Measurements from ENCODE around the gene MARVELD2. TPM values are rescaled to one million over a fixed set of nuclear protein-coding genes. Genes with fewer than 3 reads are reported as not detected.
A peak's percentile ranks its signal among the peaks of the same experiment; 100 is the strongest.

Gene MARVELD2
- total and polyA plus RNA-seq, 2 of the 13 experiments (the other 11 are each of a cell fraction or from before 2014, with no cell fraction given): 11.1 to 15.4 TPM

DNA sequence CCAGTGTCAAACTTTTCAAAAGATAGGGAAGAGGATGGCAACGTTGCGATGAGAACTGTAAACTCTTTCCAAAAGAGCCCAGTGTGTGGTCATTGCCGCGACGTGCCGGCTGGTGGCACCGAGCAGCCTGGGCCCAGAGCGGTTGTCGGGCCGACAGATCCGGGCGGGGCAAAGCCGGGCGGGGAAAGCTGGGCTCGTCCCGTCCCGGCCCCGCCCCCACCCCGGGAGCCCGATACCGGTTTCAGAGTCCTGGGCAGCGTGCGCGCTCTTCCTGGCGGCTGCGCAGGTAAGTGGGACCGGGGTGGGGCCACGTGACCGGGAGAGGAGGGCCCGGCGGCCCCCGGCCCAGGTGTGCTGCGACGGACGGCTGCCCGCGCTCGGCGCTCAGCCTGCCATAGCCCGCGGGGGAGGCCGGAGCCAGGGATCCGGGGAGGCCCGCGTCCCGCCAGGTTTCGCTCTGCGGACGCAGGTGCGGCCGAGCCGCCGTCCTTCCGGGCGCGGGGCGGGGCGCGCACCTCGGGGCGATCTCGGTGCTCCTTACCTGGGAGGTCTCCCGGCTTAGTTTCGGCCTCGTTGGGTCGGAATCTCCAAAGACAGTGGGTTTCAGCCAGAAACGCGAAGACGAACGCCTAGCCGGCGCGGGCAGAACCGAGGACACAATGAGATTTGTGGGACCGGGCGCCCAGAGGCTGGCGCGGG is at the start of gene MARVELD2 (continued):
- peak; percentile 34; the same call in 1 of the 2 replicates for TF ChIP-seq FOXO1 (CRISPR knock-in tag; IDR thresholded peaks at IDR 0.05)
- TF ChIP-seq, protein P1, sequence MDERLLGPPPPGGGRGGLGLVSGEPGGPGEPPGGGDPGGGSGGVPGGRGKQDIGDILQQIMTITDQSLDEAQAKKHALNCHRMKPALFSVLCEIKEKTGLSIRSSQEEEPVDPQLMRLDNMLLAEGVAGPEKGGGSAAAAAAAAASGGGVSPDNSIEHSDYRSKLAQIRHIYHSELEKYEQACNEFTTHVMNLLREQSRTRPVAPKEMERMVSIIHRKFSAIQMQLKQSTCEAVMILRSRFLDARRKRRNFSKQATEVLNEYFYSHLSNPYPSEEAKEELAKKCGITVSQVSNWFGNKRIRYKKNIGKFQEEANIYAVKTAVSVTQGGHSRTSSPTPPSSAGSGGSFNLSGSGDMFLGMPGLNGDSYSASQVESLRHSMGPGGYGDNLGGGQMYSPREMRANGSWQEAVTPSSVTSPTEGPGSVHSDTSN (CRISPR knock-in tag; IDR thresholded peaks at IDR 0.05): no peak
- TF ChIP-seq, protein P2, sequence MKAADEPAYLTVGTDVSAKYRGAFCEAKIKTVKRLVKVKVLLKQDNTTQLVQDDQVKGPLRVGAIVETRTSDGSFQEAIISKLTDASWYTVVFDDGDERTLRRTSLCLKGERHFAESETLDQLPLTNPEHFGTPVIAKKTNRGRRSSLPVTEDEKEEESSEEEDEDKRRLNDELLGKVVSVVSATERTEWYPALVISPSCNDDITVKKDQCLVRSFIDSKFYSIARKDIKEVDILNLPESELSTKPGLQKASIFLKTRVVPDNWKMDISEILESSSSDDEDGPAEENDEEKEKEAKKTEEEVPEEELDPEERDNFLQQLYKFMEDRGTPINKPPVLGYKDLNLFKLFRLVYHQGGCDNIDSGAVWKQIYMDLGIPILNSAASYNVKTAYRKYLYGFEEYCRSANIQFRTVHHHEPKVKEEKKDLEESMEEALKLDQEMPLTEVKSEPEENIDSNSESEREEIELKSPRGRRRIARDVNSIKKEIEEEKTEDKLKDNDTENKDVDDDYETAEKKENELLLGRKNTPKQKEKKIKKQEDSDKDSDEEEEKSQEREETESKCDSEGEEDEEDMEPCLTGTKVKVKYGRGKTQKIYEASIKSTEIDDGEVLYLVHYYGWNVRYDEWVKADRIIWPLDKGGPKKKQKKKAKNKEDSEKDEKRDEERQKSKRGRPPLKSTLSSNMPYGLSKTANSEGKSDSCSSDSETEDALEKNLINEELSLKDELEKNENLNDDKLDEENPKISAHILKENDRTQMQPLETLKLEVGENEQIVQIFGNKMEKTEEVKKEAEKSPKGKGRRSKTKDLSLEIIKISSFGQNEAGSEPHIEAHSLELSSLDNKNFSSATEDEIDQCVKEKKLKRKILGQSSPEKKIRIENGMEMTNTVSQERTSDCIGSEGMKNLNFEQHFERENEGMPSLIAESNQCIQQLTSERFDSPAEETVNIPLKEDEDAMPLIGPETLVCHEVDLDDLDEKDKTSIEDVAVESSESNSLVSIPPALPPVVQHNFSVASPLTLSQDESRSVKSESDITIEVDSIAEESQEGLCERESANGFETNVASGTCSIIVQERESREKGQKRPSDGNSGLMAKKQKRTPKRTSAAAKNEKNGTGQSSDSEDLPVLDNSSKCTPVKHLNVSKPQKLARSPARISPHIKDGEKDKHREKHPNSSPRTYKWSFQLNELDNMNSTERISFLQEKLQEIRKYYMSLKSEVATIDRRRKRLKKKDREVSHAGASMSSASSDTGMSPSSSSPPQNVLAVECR (CRISPR knock-in tag; IDR thresholded peaks at IDR 0.05; ENCODE audit: borderline replicate concordance): peak; percentile 86
- TF ChIP-seq, protein P3, sequence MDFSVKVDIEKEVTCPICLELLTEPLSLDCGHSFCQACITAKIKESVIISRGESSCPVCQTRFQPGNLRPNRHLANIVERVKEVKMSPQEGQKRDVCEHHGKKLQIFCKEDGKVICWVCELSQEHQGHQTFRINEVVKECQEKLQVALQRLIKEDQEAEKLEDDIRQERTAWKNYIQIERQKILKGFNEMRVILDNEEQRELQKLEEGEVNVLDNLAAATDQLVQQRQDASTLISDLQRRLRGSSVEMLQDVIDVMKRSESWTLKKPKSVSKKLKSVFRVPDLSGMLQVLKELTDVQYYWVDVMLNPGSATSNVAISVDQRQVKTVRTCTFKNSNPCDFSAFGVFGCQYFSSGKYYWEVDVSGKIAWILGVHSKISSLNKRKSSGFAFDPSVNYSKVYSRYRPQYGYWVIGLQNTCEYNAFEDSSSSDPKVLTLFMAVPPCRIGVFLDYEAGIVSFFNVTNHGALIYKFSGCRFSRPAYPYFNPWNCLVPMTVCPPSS (IDR thresholded peaks at IDR 0.05): no peak
- no peak for TF ChIP-seq ZNF337 (CRISPR knock-in tag; IDR thresholded peaks at IDR 0.05; ENCODE audit: borderline replicate concordance, low read depth)
- TF ChIP-seq, protein P4, sequence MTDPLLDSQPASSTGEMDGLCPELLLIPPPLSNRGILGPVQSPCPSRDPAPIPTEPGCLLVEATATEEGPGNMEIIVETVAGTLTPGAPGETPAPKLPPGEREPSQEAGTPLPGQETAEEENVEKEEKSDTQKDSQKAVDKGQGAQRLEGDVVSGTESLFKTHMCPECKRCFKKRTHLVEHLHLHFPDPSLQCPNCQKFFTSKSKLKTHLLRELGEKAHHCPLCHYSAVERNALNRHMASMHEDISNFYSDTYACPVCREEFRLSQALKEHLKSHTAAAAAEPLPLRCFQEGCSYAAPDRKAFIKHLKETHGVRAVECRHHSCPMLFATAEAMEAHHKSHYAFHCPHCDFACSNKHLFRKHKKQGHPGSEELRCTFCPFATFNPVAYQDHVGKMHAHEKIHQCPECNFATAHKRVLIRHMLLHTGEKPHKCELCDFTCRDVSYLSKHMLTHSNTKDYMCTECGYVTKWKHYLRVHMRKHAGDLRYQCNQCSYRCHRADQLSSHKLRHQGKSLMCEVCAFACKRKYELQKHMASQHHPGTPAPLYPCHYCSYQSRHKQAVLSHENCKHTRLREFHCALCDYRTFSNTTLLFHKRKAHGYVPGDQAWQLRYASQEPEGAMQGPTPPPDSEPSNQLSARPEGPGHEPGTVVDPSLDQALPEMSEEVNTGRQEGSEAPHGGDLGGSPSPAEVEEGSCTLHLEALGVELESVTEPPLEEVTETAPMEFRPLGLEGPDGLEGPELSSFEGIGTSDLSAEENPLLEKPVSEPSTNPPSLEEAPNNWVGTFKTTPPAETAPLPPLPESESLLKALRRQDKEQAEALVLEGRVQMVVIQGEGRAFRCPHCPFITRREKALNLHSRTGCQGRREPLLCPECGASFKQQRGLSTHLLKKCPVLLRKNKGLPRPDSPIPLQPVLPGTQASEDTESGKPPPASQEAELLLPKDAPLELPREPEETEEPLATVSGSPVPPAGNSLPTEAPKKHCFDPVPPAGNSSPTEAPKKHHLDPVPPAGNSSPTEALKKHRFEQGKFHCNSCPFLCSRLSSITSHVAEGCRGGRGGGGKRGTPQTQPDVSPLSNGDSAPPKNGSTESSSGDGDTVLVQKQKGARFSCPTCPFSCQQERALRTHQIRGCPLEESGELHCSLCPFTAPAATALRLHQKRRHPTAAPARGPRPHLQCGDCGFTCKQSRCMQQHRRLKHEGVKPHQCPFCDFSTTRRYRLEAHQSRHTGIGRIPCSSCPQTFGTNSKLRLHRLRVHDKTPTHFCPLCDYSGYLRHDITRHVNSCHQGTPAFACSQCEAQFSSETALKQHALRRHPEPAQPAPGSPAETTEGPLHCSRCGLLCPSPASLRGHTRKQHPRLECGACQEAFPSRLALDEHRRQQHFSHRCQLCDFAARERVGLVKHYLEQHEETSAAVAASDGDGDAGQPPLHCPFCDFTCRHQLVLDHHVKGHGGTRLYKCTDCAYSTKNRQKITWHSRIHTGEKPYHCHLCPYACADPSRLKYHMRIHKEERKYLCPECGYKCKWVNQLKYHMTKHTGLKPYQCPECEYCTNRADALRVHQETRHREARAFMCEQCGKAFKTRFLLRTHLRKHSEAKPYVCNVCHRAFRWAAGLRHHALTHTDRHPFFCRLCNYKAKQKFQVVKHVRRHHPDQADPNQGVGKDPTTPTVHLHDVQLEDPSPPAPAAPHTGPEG (CRISPR knock-in tag; IDR thresholded peaks at IDR 0.05): no peak; the same call in 1 of the 2 replicates
- TF ChIP-seq ZNF619 (CRISPR knock-in tag; IDR thresholded peaks at IDR 0.05): no peak
- TF ChIP-seq SP140L (CRISPR knock-in tag; IDR thresholded peaks at IDR 0.05; ENCODE audit: borderline replicate concordance): no peak
- TF ChIP-seq SP5 (CRISPR knock-in tag; IDR thresholded peaks at IDR 0.05; ENCODE audit: borderline replicate concordance, low read depth): peak; percentile 64; the same call in 1 of the 2 replicates
- peak; percentile 69; the same call in 1 of the 2 replicates for TF ChIP-seq TBX2 (CRISPR knock-in tag; IDR thresholded peaks at IDR 0.05; ENCODE audit: borderline replicate concordance)
- no peak for TF ChIP-seq FOXJ3 (CRISPR knock-in tag; IDR thresholded peaks at IDR 0.05; ENCODE audit: borderline replicate concordance)
- 0 out of 2 replicates have a peak, but pooled peaks have one; percentile 5 for TF ChIP-seq FOXA3 (CRISPR knock-in tag; IDR thresholded peaks at IDR 0.05)
- TF ChIP-seq ZNF335 (CRISPR knock-in tag; IDR thresholded peaks at IDR 0.05): peak; percentile 68; the same call in 1 of the 2 replicates
- no peak for TF ChIP-seq ZNF354B (CRISPR knock-in tag; IDR thresholded peaks at IDR 0.05)
- TF ChIP-seq, protein P5, sequence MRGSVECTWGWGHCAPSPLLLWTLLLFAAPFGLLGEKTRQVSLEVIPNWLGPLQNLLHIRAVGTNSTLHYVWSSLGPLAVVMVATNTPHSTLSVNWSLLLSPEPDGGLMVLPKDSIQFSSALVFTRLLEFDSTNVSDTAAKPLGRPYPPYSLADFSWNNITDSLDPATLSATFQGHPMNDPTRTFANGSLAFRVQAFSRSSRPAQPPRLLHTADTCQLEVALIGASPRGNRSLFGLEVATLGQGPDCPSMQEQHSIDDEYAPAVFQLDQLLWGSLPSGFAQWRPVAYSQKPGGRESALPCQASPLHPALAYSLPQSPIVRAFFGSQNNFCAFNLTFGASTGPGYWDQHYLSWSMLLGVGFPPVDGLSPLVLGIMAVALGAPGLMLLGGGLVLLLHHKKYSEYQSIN (CRISPR knock-in tag; IDR thresholded peaks at IDR 0.05; ENCODE audit: borderline replicate concordance): no peak

Measured in HepG2 (cell line).